GM13977 (cell line): Measurements from ENCODE around the gene NLRP3.
"Not testable (repeated sequence)": the region's sequence is repeated elsewhere in the genome, so short reads cannot be mapped to it uniquely, and the experiment has no call there.

Source experiments
- DNase-seq: peaks from one replicate; pipeline ENCODE4 v3.0.0; 2012; ENCODE audit warnings: low spot score
- in situ Hi-C: fragments of 300-500 bp; cut with MboI; formaldehyde crosslinking; loops from one replicate; pipeline ENCODE4 v1.12.0; 2022; ENCODE audit warnings: low sequenced_read_pairs, low pct_unique_long_range_greater_than_20kb, mixed read lengths, inconsistent platforms; ENCODE audit not compliant: unreplicated experiment
- TF ChIP-seq, protein P1 (sequence below): IDR thresholded peaks from 2 replicates; pipeline ENCODE4 v1.5.1; 2012; ENCODE audit warnings: mild to moderate bottlenecking, control low read depth; ENCODE audit not compliant: insufficient read depth; ENCODE audit errors: extremely low read depth, missing control alignments

Gene NLRP3

DNA sequence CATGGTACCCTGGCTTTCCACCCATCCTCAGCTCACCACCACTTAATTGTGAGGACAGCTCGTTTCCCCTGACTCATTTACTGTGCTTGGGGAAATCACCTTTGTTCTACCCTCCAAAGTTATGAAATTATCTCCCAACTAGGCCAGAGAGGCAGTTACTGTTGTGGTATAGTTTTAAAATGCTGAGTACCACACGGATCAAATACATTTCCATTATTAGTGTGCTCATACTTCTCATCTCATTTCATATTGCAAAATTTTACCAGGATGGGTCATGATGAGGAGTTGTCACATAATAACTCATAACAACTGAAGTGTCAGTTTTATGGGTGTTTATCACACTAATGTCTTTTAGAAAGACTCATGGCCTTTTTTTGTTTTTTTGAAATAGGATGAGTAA is 51.2 kb downstream of the NLRP3 start:
- TF ChIP-seq, protein P1, sequence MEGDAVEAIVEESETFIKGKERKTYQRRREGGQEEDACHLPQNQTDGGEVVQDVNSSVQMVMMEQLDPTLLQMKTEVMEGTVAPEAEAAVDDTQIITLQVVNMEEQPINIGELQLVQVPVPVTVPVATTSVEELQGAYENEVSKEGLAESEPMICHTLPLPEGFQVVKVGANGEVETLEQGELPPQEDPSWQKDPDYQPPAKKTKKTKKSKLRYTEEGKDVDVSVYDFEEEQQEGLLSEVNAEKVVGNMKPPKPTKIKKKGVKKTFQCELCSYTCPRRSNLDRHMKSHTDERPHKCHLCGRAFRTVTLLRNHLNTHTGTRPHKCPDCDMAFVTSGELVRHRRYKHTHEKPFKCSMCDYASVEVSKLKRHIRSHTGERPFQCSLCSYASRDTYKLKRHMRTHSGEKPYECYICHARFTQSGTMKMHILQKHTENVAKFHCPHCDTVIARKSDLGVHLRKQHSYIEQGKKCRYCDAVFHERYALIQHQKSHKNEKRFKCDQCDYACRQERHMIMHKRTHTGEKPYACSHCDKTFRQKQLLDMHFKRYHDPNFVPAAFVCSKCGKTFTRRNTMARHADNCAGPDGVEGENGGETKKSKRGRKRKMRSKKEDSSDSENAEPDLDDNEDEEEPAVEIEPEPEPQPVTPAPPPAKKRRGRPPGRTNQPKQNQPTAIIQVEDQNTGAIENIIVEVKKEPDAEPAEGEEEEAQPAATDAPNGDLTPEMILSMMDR, result no peak
- in situ Hi-C loops, result no loop called here
- DNase-seq, result no peak

DNA sequence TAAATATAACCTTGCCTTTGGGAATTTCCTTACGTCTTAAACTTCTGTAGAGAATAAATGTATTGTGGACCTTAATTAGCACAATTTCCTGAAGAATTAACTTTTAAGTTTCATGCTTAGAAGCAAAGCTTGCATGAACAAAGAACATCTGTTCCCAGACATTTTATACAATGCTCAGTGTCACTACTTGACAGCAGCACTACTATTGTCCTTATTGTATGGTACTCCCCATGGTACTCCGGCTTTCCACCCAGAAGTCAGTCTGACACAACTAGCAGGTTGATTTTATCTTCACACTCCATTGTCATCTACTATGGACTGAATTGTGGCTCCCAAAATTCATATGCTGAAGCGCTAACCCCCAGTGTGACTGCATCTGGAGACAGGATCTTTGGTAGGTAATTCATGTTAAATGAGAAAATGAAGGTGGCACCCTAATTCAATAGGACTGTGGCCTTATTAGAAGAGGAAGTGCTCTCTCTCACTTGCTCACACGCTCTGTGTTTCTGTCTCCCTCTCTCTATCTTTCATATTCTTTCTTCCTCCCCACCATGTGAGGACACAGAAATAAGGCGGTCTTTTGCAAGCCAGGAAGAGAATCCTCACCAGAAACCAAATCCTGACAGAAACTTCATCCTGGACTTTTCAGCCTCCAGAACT is 52.6 kb downstream of the NLRP3 start:
- in situ Hi-C loops, result no loop called here
- DNase-seq, result no peak
- TF ChIP-seq, protein P1, result no peak

DNA sequence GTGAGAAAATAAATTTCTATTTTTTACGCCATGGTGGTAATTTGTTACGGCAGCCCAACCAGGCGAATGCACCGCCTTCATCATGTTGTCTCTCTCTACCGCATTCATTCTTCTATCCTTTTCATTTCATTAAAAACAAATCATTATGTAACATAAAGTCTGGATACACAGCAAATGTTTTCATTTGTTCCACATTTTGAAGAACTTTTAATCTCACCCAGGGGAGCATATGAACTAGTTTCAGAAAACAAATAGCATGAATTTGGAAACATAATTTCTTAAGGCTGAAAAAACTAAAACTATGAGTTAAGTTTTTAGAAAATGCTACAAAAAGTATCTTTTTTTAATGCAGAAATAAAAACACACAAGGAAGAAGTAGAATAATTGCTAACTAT is 53.2 kb downstream of the NLRP3 start:
- TF ChIP-seq, protein P1, result no peak
- in situ Hi-C loops, result no loop called here

DNA sequence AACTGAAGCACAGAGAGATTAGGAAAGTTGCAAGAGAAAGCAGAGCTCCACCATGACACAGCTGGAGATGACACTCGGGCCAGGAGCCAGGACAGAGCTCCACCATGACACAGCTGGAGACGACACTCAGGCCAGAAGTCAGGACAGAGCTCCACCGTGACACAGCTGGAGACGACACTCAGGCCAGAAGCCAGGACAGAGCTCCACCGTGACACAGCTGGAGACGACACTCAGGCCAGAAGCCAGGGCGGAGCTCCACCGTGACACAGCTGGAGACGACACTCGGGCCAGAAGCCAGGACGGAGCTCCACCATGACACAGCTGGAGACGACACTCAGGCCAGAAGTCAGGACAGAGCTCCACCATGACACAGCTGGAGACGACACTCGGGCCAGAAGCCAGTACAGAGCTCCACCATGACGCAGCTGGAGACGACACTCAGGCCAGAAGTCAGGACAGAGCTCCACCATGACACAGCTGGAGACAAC is 55.0 kb downstream of the NLRP3 start:
- DNase-seq, in situ Hi-C loops: not testable (repeated sequence)

More for the DNA sequence above, 53.2 kb downstream of the NLRP3 start:
- DNase-seq, result no peak

DNA sequence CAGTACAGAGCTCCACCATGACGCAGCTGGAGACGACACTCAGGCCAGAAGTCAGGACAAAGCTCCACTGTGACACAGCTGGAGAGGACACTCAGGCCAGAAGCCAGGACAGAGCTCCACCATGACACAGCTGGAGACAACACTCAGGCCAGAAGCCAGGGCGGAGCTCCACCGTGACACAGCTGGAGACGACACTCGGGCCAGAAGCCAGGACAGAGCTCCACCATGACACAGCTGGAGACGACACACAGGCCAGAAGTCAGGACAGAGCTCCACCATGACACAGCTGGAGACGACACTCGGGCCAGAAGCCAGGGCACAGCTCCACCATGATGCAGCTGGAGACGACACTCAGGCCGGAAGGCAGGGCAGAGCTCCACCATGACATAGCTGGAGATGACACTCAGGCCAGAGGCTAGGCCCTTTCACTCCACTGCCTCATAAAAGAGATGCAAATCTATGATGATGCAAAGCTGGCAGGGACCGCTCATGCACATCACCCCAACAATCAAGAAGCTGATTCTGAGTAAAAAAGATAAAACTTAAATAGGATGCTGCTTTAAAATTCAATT is 55.6 kb downstream of the NLRP3 start:
- TF ChIP-seq, protein P1, result no peak
- no peak for DNase-seq
- in situ Hi-C loops, result no loop called here

DNA sequence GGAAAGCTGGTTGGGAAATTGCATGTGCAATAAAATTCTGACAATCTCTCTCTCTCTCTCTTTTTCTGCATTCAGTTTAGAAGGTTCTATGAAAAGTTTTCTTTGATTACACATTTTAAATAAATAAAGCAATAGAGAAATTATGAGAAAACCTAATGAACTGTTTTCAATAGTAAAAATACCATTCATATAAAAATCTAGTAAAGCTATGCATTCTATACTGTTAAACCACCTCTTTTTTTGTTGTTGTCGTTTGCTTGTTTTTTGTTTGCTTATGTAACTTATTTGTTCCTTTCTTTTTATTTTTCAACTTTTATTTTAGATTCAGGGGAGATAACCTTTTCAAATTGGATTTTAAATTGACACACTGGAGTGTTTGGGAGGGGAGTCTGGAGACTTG is 56.1 kb downstream of the NLRP3 start:
- in situ Hi-C loops, result no loop called here
- TF ChIP-seq, protein P1, result no peak
- DNase-seq, result no peak

DNA sequence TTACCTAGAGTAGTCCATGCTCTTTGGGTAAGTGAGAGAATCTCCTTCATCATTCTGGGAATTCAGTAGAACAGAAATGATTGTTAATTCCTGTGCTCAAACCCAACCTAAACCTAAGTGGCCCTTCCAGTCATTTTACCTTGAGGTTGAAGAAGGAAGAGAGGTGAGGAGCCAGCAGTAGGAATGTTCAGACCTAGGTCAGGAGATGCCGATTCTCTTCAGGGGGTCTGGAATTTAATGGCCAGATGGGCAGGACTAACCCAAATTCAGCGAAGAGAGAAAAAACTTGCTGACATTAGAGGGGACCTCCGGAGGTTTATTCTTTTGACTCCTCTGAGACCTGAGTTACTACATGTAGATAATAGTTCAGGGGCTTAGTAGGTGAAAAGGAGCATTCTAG is 58.4 kb downstream of the NLRP3 start:
- DNase-seq, result no peak
- in situ Hi-C loops, result no loop called here
- TF ChIP-seq, protein P1, result no peak
